GM12872 (cell line): ENCODE data around the gene FBXO42.

ENCODE experiments used
- TF ChIP-seq, protein P1 (sequence below): IDR thresholded peaks from 3 replicates; pipeline ENCODE4 v1.5.1; 2011; ENCODE audit warnings: low read depth, mild to moderate bottlenecking, low read length, moderate library complexity; ENCODE audit not compliant: insufficient read depth

FBXO42 gene

DNA sequence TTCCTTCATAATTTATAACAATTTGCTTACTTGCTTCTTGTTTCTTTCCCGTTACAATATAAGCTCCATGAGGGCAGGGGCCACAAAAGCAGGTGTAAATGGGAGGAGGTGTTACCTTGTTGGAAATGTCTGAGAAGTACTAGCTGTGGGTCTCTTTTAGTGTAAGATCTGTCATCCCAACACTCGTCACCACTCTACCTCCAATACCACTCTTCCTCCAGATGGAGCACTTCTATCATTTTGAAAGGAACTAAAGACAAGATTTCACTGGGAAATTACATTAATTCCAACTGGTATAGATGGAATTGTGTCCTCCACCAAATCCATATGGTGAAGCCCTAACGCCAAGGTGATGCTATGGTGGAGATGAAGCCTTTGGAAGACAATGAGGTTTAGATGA is 62.3 kb downstream of the FBXO42 start:
- TF ChIP-seq, protein P1, sequence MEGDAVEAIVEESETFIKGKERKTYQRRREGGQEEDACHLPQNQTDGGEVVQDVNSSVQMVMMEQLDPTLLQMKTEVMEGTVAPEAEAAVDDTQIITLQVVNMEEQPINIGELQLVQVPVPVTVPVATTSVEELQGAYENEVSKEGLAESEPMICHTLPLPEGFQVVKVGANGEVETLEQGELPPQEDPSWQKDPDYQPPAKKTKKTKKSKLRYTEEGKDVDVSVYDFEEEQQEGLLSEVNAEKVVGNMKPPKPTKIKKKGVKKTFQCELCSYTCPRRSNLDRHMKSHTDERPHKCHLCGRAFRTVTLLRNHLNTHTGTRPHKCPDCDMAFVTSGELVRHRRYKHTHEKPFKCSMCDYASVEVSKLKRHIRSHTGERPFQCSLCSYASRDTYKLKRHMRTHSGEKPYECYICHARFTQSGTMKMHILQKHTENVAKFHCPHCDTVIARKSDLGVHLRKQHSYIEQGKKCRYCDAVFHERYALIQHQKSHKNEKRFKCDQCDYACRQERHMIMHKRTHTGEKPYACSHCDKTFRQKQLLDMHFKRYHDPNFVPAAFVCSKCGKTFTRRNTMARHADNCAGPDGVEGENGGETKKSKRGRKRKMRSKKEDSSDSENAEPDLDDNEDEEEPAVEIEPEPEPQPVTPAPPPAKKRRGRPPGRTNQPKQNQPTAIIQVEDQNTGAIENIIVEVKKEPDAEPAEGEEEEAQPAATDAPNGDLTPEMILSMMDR: no peak

DNA sequence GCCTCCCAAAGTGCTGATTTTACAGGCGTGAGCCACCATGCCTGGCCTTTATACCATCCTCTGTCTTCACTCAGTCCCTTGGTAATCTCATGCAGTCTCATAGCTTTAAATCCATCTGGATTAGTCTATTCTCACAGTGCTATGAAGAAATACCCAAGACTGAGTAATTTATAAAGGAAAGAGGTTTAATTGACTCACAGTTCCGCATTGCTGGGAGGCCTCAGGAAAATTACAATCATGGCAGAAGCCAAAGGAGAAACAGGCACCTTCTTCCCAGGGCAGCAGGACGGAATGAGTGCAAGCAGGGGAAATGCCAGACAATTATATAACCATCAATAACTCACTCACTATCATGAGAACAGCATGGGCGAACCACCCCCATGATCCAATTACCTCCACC is 66.2 kb downstream of the FBXO42 start:
- TF ChIP-seq, protein P1: no peak

DNA sequence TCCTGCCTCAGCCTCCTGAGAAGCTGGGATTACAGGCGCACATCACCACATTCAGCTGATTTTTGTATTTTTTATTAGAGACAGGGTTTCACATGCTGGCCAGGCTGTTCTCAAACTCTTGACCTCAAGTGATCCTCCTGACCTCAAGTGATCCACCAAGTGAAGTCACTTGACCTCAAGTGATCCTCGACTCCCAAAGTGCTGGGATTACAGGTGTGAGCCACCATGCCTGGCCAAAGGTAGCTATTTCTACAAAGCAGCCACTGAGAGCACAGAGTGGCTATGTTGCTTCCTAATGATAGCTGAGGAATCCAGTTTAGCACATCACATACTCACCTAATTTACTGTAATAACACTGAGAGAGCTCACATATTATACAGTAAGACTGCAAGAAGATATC is 70.5 kb downstream of the FBXO42 start:
- TF ChIP-seq, protein P1: no peak

DNA sequence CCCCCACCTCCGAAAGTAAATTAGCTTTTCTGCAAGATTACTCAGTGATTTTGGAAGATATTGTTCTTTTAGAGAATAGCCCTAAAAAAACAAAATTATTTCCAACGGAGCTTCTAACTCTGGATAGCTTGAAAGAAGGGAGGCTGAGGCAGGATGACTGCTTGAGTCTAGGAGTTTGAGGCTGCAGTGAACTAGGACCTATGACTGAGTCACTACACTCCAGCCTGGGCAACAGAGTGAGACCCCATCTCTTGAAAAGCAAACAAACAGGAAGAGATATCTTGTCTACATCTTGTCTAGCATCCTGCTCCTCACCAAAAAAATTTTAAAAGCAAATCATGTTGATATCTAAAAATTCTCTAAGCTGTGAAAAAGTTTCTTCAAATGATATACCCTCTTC is 73.1 kb downstream of the FBXO42 start:
- TF ChIP-seq, protein P1: no peak

DNA sequence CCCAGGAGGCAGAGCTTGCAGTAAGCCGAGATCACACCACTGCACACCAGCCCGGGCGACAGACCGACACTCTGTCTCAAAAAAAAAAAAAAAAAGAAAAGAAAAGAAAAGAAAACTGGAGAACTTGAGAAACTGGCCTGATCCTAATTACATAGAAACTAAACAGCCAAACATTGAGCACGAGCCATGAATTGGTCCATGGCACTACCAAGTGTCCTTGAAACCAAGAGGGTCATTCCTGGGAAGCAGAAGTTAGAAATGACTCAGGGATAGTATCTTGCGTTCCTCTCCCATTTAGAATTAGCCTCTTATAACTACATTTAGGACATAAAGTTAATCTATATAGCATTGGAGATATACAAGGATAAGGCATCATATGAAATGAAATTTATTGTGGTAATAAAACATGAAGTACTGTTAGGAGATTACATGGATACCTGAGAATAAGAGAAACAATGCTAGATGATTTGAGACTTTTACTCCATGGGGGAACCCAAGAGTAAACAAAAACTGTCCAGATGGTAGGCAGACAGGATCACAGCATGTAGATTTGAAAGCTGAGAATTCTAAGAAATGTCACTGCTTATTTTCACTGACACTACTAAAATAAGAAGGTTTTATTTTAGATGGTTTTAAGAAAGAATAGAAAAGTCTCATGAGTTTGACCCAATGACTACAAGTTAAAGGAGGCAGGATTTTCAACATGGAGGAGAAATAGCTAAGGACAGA is 75.8 kb downstream of the FBXO42 start:
- TF ChIP-seq, protein P1: no peak

DNA sequence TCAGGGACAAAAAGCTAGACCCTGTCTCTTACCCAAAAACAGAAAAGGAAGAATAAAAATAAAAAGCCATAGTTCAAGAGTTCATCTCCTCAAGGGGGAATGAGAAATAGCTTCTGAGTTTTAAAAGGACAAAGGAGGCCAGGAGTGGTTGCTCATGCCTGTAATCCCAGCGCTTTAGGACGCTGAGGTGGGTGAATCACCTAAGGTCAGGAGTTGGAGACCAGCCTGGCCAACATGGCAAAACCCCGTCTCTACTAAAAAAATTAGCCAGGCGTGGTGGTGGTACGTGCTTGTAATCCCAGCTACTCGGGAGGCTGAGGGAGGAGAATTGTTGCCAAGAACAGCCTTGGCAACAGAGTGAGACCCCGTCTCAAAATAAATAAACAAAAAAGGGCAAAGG is 76.7 kb downstream of the FBXO42 start:
- TF ChIP-seq, protein P1: no peak

DNA sequence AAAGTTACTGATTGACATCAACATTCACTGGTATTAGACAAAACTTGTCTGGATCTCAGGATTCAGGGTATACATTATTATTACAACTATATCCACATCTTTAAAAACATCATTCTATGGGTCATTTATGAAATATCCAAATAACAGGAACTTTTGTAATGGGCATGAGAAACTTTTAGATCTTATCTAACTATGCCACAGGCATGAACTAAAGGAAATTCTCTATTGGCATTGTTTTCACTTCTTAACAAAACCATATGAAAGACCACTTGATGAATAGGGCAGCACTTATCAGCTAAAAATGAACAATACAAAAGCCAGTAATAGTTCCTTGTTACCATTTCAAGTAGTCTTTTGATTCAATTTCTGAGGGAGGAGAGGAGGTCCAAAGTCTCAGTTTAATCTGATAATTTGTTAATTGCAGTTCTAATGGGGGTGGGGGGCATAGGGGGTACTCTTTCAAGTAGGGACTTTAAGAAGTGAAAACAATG is 84.5 kb downstream of the FBXO42 start:
- TF ChIP-seq, protein P1: no peak
